Progenitor cell of endocrine pancreas (in vitro differentiated cells): ENCODE data around the gene AGO3. TPM values are rescaled to one million over a fixed set of nuclear protein-coding genes. Genes with fewer than 3 reads are reported as not detected.

Source experiments
- DNase-seq: peaks from one replicate; pipeline ENCODE4 v3.0.0; 2021; ENCODE audit warnings: low spot score; ENCODE audit not compliant: unreplicated experiment
- H3K27ac Mint-ChIP-seq: 2 replicates; pipeline ENCODE4 v1.8.0; 2021; ENCODE audit warnings: mild to moderate bottlenecking, moderate library complexity, mixed read lengths
- H3K27me3 Mint-ChIP-seq: 2 replicates; pipeline ENCODE4 v1.8.0; 2021; ENCODE audit warnings: mixed read lengths
- H3K36me3 Mint-ChIP-seq: 2 replicates; pipeline ENCODE4 v1.8.0; 2022; ENCODE audit warnings: mixed read lengths; ENCODE audit not compliant: insufficient read depth
- H3K4me1 Mint-ChIP-seq: 2 replicates; pipeline ENCODE4 v1.8.0; 2021; ENCODE audit warnings: low read depth, mixed read lengths
- H3K4me3 Mint-ChIP-seq: 2 replicates; pipeline ENCODE4 v1.8.0; 2021; ENCODE audit warnings: low read depth, mild to moderate bottlenecking, moderate library complexity, mixed read lengths
- H3K9me3 Mint-ChIP-seq: 2 replicates; pipeline ENCODE4 v1.8.0; 2021; ENCODE audit warnings: low read depth, mixed read lengths
- total RNA-seq: library from RNA; stranded (reverse); gene quantifications from 2 replicates; pipeline ENCODE4 v1.2.1, GENCODE V29; 2021
- TF ChIP-seq, protein P1 (sequence below): fragments of 200-600 bp; sonication (generic); IDR thresholded peaks from one replicate; pipeline ENCODE4 v1.5.0; 2021; ENCODE audit warnings: antibody characterized with exemption, mild to moderate bottlenecking; ENCODE audit not compliant: unreplicated experiment

The AGO3 gene
- total RNA-seq, 1 donor from 2014 or later: 40.8 TPM

DNA sequence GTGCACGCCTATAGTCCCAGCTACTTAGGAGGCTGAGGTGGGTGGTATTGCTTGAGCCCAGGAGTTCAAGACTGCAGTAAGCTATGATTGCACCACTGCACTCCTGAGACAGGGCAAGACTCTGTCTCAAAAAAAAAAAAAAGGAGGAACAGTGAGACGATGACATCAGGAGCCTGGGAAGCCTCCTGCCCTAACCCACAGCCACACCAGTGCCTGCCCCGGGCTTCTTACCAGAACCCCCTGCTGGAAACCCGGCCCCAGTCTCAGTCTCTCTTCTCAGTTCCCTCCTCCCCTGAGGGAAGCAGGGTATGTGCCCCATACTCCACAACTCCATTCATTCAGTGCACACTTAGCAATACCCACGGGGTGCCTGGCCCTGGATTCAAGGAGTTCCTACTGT lies 185.0 kb downstream of the AGO3 start:
- H3K27me3 Mint-ChIP-seq: peaks cover 15% of the 10 kb centered on the region
- no peak overlapping the region for H3K27ac Mint-ChIP-seq
- H3K4me1 Mint-ChIP-seq: no peaks in the 10 kb centered on the region
- no peak overlapping the region for H3K4me3 Mint-ChIP-seq
- TF ChIP-seq, protein P1, sequence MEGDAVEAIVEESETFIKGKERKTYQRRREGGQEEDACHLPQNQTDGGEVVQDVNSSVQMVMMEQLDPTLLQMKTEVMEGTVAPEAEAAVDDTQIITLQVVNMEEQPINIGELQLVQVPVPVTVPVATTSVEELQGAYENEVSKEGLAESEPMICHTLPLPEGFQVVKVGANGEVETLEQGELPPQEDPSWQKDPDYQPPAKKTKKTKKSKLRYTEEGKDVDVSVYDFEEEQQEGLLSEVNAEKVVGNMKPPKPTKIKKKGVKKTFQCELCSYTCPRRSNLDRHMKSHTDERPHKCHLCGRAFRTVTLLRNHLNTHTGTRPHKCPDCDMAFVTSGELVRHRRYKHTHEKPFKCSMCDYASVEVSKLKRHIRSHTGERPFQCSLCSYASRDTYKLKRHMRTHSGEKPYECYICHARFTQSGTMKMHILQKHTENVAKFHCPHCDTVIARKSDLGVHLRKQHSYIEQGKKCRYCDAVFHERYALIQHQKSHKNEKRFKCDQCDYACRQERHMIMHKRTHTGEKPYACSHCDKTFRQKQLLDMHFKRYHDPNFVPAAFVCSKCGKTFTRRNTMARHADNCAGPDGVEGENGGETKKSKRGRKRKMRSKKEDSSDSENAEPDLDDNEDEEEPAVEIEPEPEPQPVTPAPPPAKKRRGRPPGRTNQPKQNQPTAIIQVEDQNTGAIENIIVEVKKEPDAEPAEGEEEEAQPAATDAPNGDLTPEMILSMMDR: no peak
- no peaks in the 10 kb centered on the region for H3K36me3 Mint-ChIP-seq
- H3K9me3 Mint-ChIP-seq: no peaks in the 10 kb centered on the region
- no peak for DNase-seq

DNA sequence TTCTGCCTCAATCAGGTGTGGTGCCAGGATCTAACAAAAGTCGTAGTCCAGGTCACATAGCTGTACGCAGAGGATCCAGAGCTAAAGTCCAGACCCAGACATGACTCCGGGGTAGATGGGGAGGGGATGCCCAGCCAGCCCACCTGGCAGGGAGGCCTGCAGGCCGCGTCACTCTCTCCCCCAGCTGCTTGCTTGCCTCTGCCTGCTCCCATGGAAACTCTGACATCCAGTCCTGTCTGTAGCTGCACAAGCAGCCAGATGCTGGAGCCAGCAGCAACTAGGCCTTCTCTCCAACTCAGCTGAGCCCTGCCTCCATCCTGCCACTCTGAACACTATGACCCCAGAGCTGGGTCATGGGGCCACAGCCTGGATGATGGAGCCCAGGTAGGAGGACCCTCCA lies 186.0 kb downstream of the AGO3 start:
- H3K9me3 Mint-ChIP-seq: no peaks in the 10 kb centered on the region
- no peaks in the 10 kb centered on the region for H3K4me1 Mint-ChIP-seq
- no peak overlapping the region for H3K27ac Mint-ChIP-seq
- no peak overlapping the region for H3K4me3 Mint-ChIP-seq
- peaks cover 18% of the 10 kb centered on the region for H3K27me3 Mint-ChIP-seq
- no peaks in the 10 kb centered on the region for H3K36me3 Mint-ChIP-seq
- TF ChIP-seq, protein P1: no peak
- DNase-seq: no peak

DNA sequence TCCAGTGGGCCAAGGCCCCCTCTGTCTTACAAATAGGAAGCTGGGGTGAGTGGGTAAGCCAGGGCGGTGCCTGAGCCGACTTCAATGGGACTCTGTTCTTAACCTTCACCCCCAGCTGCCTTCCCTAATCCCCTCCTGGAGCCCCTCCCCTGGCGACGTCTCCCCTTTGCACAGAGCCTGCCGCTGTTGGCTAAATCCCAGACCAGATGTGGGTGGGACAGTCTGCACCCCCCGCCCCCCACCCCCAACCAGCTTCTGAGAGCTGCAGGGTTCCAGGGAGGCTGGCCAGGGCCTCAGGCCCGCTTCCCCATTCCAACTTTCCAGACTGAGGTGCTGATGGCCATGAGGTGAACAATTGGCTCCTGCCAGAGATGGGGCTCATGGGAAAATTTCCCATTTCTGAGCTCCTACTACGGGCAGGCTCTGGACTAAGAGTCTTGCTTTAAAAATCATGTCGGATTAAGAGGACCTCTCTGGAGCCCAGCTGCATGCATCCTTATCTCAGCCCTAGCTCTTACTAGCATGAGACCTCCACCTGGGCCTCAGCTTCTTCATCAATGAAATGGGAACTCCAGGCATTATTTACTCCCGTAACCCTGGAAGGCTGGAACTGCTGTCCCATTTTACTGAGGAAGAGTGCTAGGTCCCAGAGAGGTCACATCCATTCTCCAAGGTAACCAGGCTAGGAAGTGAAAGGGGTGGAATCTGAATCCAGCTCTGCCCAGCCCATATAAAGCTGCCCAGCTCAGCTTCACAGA lies 187.7 kb downstream of the AGO3 start:
- DNase-seq: no peak
- Mint-ChIP-seq H3K4me1 (no peaks in the 10 kb centered on the region), H3K36me3 (no peaks in the 10 kb centered on the region), H3K4me3 (no peak overlapping the region), H3K27me3 (peaks cover 31% of the 10 kb centered on the region), H3K9me3 (no peaks in the 10 kb centered on the region), H3K27ac (no peak overlapping the region)
- TF ChIP-seq, protein P1: no peak

DNA sequence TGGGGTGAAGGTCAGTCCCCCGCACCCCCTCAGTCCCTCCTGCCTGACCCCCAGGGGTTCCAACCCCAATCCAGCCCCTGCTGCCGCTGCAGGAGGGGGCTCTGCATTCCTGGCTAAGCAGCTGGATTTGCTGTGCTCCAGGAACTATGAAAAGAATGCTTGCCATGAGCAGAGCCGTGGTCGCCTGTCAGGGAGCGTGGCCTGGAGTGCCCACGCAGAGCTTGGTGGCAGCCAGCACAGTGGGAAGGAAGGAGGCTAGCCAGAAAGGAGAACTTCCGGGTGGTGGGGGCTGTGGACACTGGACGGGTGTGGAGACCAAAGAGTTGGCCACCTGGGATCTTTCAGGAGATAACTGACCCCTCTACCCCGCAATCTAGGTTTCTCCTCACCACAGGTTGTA lies 188.6 kb downstream of the AGO3 start:
- Mint-ChIP-seq H3K36me3 (no peaks in the 10 kb centered on the region), H3K27ac (no peak overlapping the region), H3K4me1 (peaks cover 2% of the 10 kb centered on the region), H3K27me3 (peaks cover 38% of the 10 kb centered on the region), H3K9me3 (no peaks in the 10 kb centered on the region), H3K4me3 (no peak overlapping the region)
- DNase-seq: no peak
- TF ChIP-seq, protein P1: no peak

Other genes starting within 250 kb of the AGO3 start
- gene C1orf216, start 212.2 kb upstream of the AGO3 start, total RNA-seq: 11.3 and 12.8 TPM in 2 replicates
- 20.6 and 23.3 TPM in 2 replicates for gene CLSPN, start 161.1 kb upstream of the AGO3 start, total RNA-seq
- 35.1 and 35.6 TPM in 2 replicates for gene AGO4, start 123.1 kb upstream of the AGO3 start, total RNA-seq
- 103 and 110 TPM in 2 replicates for gene AGO1, start 47.9 kb upstream of the AGO3 start, total RNA-seq
- 17.8 and 20.2 TPM in 2 replicates for gene TEKT2, start 153.0 kb downstream of the AGO3 start, total RNA-seq
- 28.4 and 30.0 TPM in 2 replicates for gene ADPRS, start 157.8 kb downstream of the AGO3 start, total RNA-seq
- 0.10 and 0.18 TPM in 2 replicates for gene COL8A2, start 194.1 kb downstream of the AGO3 start, total RNA-seq
- 61.0 and 63.6 TPM in 2 replicates for gene TRAPPC3, start 218.4 kb downstream of the AGO3 start, total RNA-seq
- 98.0 and 109 TPM in 2 replicates for gene MAP7D1, start 225.1 kb downstream of the AGO3 start, total RNA-seq